WTC11 (cell line): ENCODE data around the gene TMEM258. TPM values are rescaled to one million over a fixed set of nuclear protein-coding genes. Genes with fewer than 3 reads are reported as not detected.

Source experiments
- ATAC-seq: fragments of 200-7000 bp; cut with Tn5 transposase; 2 replicates; pipeline ENCODE4 v1.10.0; 2021; ENCODE audit warnings: mild to moderate bottlenecking, moderate library complexity
- CTCF ChIA-PET: fragments of 300-600 bp; sonication (Branson Sonifier 250); formaldehyde crosslinking; loops from one replicate; lab custom pipeline; 2021; ENCODE audit warnings: antibody characterized with exemption; lab: Charles Lee
- POLR2A ChIA-PET: fragments of 350-600 bp; sonication (Branson Sonifier 250); formaldehyde crosslinking; loops from one replicate; lab custom pipeline; 2021; ENCODE audit warnings: antibody characterized with exemption; lab: Charles Lee
- DNase-seq: peaks from one replicate; pipeline ENCODE4 v3.0.0; 2021; ENCODE audit warnings: low spot score
- H3K27ac Mint-ChIP-seq: 2 replicates; pipeline ENCODE4 v1.8.0; 2021; ENCODE audit warnings: mixed read lengths
- H3K27me3 Mint-ChIP-seq: 2 replicates; pipeline ENCODE4 v1.8.0; 2021; ENCODE audit warnings: low read depth, mild to moderate bottlenecking, moderate library complexity, mixed read lengths
- H3K36me3 Mint-ChIP-seq: 2 replicates; pipeline ENCODE4 v1.8.0; 2021; ENCODE audit warnings: mixed read lengths
- H3K4me1 Mint-ChIP-seq: 2 replicates; pipeline ENCODE4 v1.8.0; 2022; ENCODE audit warnings: mixed read lengths
- H3K4me3 Mint-ChIP-seq: 2 replicates; pipeline ENCODE4 v1.8.0; 2021; ENCODE audit warnings: mild to moderate bottlenecking, moderate library complexity, mixed read lengths
- H3K9me3 Mint-ChIP-seq: 2 replicates; pipeline ENCODE4 v1.8.0; 2021; ENCODE audit warnings: mixed read lengths
- CBFB ChIP-seq: sonication (generic); formaldehyde crosslinking; IDR thresholded peaks from 2 replicates; pipeline ENCODE4 v1.8.1; 2022; ENCODE audit warnings: mild to moderate bottlenecking, low read depth, missing genetic modification reagents
- E2F4 ChIP-seq: sonication (generic); formaldehyde crosslinking; IDR thresholded peaks from 2 replicates; pipeline ENCODE4 v1.8.1; 2022; ENCODE audit warnings: low read depth, mild to moderate bottlenecking, moderate library complexity, missing genetic modification reagents, borderline replicate concordance
- FOXP1 ChIP-seq: sonication (generic); formaldehyde crosslinking; IDR thresholded peaks from 2 replicates; pipeline ENCODE4 v1.8.0; 2022; ENCODE audit warnings: missing genetic modification reagents, mild to moderate bottlenecking, moderate library complexity, borderline replicate concordance
- FOXP4 ChIP-seq: sonication (generic); formaldehyde crosslinking; IDR thresholded peaks from 2 replicates; pipeline ENCODE4 v1.8.0; 2022; ENCODE audit warnings: mild to moderate bottlenecking, missing genetic modification reagents
- NFYB ChIP-seq: sonication (generic); formaldehyde crosslinking; conservative IDR thresholded peaks from 2 replicates; pipeline ENCODE4 v1.8.0; 2022; ENCODE audit warnings: low read depth, missing genetic modification reagents
- OVOL2 ChIP-seq: fragments of 250-450 bp; sonication (Bioruptor Pico); IDR thresholded peaks from 2 replicates; pipeline ENCODE4 v1.9.0; 2021; ENCODE audit warnings: mild to moderate bottlenecking, borderline replicate concordance
- RELA ChIP-seq: sonication (generic); formaldehyde crosslinking; IDR thresholded peaks from 2 replicates; pipeline ENCODE4 v1.8.1; 2022; ENCODE audit warnings: missing genetic modification reagents, mild to moderate bottlenecking, borderline replicate concordance
- SOX15 ChIP-seq: fragments of 250-450 bp; sonication (Bioruptor Pico); IDR thresholded peaks from 2 replicates; pipeline ENCODE4 v1.9.0; 2021; ENCODE audit warnings: mild to moderate bottlenecking
- ZBTB43 ChIP-seq: sonication (generic); formaldehyde crosslinking; IDR thresholded peaks from 2 replicates; pipeline ENCODE4 v1.8.1; 2023; ENCODE audit warnings: mild to moderate bottlenecking, missing genetic modification reagents
- ZNF317 ChIP-seq: sonication (generic); formaldehyde crosslinking; IDR thresholded peaks from 2 replicates; pipeline ENCODE4 v1.8.1; 2023; ENCODE audit warnings: low read depth, mild to moderate bottlenecking, moderate library complexity, missing genetic modification reagents, borderline replicate concordance
- ZSCAN18 ChIP-seq: fragments of 250-450 bp; sonication (Bioruptor Pico); IDR thresholded peaks from 2 replicates; pipeline ENCODE4 v2.1.2; 2022; ENCODE audit warnings: mild to moderate bottlenecking, moderate library complexity
- total RNA-seq: library from RNA; stranded (reverse); gene quantifications from 3 replicates; pipeline ENCODE4 v1.2.3, GENCODE V29; 2021
- TF ChIP-seq, protein P1 (sequence below): fragments of 200-600 bp; IDR thresholded peaks from 2 replicates; pipeline ENCODE4 v1.8.0; 2022; ENCODE audit warnings: antibody characterized with exemption
- TF ChIP-seq, protein P2 (sequence below): sonication (generic); formaldehyde crosslinking; IDR thresholded peaks from 2 replicates; pipeline ENCODE4 v1.8.0; 2023; ENCODE audit warnings: missing genetic modification reagents
- TF ChIP-seq, protein P3 (sequence below): sonication (generic); formaldehyde crosslinking; conservative IDR thresholded peaks from 2 replicates; pipeline ENCODE4 v1.8.1; 2022; ENCODE audit warnings: mild to moderate bottlenecking, missing genetic modification reagents

TMEM258 gene
- total RNA-seq, 1 experiment from 2014 or later = 175 TPM

- peak; percentile 66 for DNase-seq
- ChIA-PET POLR2A (interaction anchor here (0.8 to 1.0 kb wide), 3 partner anchors 9 to 46 kb away, joined by 3 to 7 read pairs (median 6); no protein-coding TSS in a partner anchor), CTCF (interaction anchor here (0.5 to 7.1 kb wide), 45 partner anchors 10 to 663 kb away, joined by 3 to 175 read pairs (median 4); partner anchors contain the start of gene FADS1)
- no peak overlapping the region for H3K4me3 Mint-ChIP-seq
- H3K4me1 Mint-ChIP-seq = peaks cover 6% of the 10 kb centered on the region
- no peak overlapping the region for H3K27ac Mint-ChIP-seq
- peaks cover 39% of the 10 kb centered on the region for H3K36me3 Mint-ChIP-seq
- no peaks in the 10 kb centered on the region for H3K9me3 Mint-ChIP-seq
- TF ChIP-seq, protein P1, sequence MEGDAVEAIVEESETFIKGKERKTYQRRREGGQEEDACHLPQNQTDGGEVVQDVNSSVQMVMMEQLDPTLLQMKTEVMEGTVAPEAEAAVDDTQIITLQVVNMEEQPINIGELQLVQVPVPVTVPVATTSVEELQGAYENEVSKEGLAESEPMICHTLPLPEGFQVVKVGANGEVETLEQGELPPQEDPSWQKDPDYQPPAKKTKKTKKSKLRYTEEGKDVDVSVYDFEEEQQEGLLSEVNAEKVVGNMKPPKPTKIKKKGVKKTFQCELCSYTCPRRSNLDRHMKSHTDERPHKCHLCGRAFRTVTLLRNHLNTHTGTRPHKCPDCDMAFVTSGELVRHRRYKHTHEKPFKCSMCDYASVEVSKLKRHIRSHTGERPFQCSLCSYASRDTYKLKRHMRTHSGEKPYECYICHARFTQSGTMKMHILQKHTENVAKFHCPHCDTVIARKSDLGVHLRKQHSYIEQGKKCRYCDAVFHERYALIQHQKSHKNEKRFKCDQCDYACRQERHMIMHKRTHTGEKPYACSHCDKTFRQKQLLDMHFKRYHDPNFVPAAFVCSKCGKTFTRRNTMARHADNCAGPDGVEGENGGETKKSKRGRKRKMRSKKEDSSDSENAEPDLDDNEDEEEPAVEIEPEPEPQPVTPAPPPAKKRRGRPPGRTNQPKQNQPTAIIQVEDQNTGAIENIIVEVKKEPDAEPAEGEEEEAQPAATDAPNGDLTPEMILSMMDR = peak; percentile 63
- TF ChIP-seq OVOL2 (CRISPR knock-in tag) = no peak
- no peaks in the 10 kb centered on the region; the same call in 1 of the 2 replicates for H3K27me3 Mint-ChIP-seq
- peak; percentile 60 for ATAC-seq
These were observed 4.4 kb downstream of the TMEM258 start for GRCh38 chr11:61787928-61788491.

- no peaks in the 10 kb centered on the region; the same call in 1 of the 2 replicates for H3K27me3 Mint-ChIP-seq
- H3K36me3 Mint-ChIP-seq = peaks cover 39% of the 10 kb centered on the region
- no peak for ATAC-seq
- H3K4me3 Mint-ChIP-seq = no peak overlapping the region
- H3K9me3 Mint-ChIP-seq = no peaks in the 10 kb centered on the region
- H3K27ac Mint-ChIP-seq = no peak overlapping the region
- no peak for DNase-seq
- POLR2A ChIA-PET = no interaction called here
- H3K4me1 Mint-ChIP-seq = no peaks in the 10 kb centered on the region
- no peak for TF ChIP-seq RELA (CRISPR knock-in tag)
- CTCF ChIA-PET = interaction anchor here (3.0 to 5.3 kb wide), 3 partner anchors 12 to 39 kb away, joined by 12 to 47 read pairs (median 42); no protein-coding TSS in a partner anchor
These were observed 6.5 kb downstream of the TMEM258 start for GRCh38 chr11:61785837-61786402.

DNA sequence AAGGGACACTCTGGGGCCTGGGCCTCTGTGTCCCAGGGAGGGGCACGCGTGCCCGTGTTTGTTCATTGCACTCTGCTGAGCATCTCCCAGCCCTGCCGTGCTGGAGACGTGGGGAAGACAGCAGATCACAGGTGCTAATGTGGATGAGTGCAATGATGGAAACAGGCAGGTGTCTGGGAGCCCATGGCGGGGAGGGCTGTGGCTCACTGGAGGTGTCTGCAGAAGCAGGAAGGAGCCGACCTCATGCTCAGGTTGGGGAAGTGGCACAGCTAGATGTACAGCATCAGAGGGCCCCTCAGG, 7.9 kb downstream of the TMEM258 start:
- DNase-seq (no peak), ATAC-seq (no peak)
- no peak overlapping the region for H3K27ac Mint-ChIP-seq
- CTCF ChIA-PET = interaction anchor here (1.0 to 5.3 kb wide), 4 partner anchors 13 to 253 kb away, joined by 4 to 42 read pairs (median 8); no protein-coding TSS in a partner anchor
- no peak overlapping the region for H3K4me3 Mint-ChIP-seq
- H3K36me3 Mint-ChIP-seq = peaks cover 29% of the 10 kb centered on the region
- H3K9me3 Mint-ChIP-seq = no peaks in the 10 kb centered on the region
- H3K27me3 Mint-ChIP-seq = no peaks in the 10 kb centered on the region; the same call in 1 of the 2 replicates
- POLR2A ChIA-PET = interaction anchor here (1.3 kb wide), 1 partner anchor 31 kb away, joined by 3 read pairs; no protein-coding TSS in a partner anchor
- H3K4me1 Mint-ChIP-seq = no peaks in the 10 kb centered on the region
- TF ChIP-seq ZBTB43 (CRISPR knock-in tag) (no peak), SOX15 (CRISPR knock-in tag) (no peak), FOXP1 (CRISPR knock-in tag) (no peak), ZNF317 (0 out of 2 replicates have a peak, but pooled peaks have one; percentile 35)

GRCh38 chr11:61783717-61784505, 8.5 kb downstream of the TMEM258 start:
- Mint-ChIP-seq H3K27ac (peak overlapping the region; percentile 9; the same call in 1 of the 2 replicates), H3K9me3 (no peaks in the 10 kb centered on the region), H3K4me3 (no peak overlapping the region), H3K27me3 (no peaks in the 10 kb centered on the region; the same call in 1 of the 2 replicates), H3K4me1 (no peaks in the 10 kb centered on the region), H3K36me3 (peaks cover 24% of the 10 kb centered on the region)
- no peak for ATAC-seq
- ChIA-PET CTCF (interaction anchor here (1.0 to 5.3 kb wide), 4 partner anchors 13 to 252 kb away, joined by 4 to 42 read pairs (median 8); no protein-coding TSS in a partner anchor), POLR2A (interaction anchor here (0.6 to 1.3 kb wide), 2 partner anchors 9 to 31 kb away, joined by 3 read pairs; no protein-coding TSS in a partner anchor)
- DNase-seq = no peak
- TF ChIP-seq FOXP4 = no peak
- TF ChIP-seq E2F4 (CRISPR knock-in tag) = no peak
- TF ChIP-seq NFYB (CRISPR knock-in tag) = no peak
- no peak for TF ChIP-seq ZSCAN18 (CRISPR knock-in tag)
- no peak for TF ChIP-seq CBFB
- TF ChIP-seq, protein P2, sequence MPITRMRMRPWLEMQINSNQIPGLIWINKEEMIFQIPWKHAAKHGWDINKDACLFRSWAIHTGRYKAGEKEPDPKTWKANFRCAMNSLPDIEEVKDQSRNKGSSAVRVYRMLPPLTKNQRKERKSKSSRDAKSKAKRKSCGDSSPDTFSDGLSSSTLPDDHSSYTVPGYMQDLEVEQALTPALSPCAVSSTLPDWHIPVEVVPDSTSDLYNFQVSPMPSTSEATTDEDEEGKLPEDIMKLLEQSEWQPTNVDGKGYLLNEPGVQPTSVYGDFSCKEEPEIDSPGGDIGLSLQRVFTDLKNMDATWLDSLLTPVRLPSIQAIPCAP (CRISPR knock-in tag) = no peak
- TF ChIP-seq, protein P3, sequence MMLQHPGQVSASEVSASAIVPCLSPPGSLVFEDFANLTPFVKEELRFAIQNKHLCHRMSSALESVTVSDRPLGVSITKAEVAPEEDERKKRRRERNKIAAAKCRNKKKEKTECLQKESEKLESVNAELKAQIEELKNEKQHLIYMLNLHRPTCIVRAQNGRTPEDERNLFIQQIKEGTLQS (CRISPR knock-in tag) = no peak
